Endothelial cell of umbilical vein (primary cell): ENCODE results near the gene RAB21. TPM values are rescaled to one million over a fixed set of nuclear protein-coding genes. Genes with fewer than 3 reads are reported as not detected.

Experiments used
- BruUV-seq: library from RNA; stranded (reverse); fragments of 400-500 nt; replicated peaks from 2 replicates; lab custom pipeline; 2021; lab: Mats Ljungman, UMichigan
- CTCF ChIA-PET: fragments of 300-600, 350-600 bp; sonication (Branson Sonifier 250); formaldehyde crosslinking; loops from one replicate; lab custom pipeline; 2021; ENCODE audit warnings: antibody characterized with exemption, inconsistent platforms; lab: Charles Lee
- POLR2A ChIA-PET: fragments of 300-600, 350-600 bp; sonication (Branson Sonifier 250); formaldehyde crosslinking; loops from one replicate; lab custom pipeline; 2021; ENCODE audit warnings: antibody characterized with exemption, inconsistent platforms; lab: Charles Lee
- DNase-seq: peaks from one replicate; pipeline ENCODE4 v3.0.0-alpha.2; 2011; ENCODE audit warnings: low read depth, low spot score
- FAIRE-seq: peaks from 2 replicates; lab custom pipeline; 2011; peaks lifted over from hg19 to GRCh38; lab: Jason Lieb, UNC
- H2AFZ ChIP-seq: 2 replicates; pipeline ENCODE4 v1.6.0; 2012; ENCODE audit warnings: low read depth, low read length, control low read depth, inconsistent platforms
- H3K27ac ChIP-seq: 2 replicates; pipeline ENCODE4 v1.5.1; 2011; ENCODE audit warnings: low read depth, mild to moderate bottlenecking, control low read depth, low read length, moderate library complexity; ENCODE audit not compliant: insufficient read depth
- H3K27me3 ChIP-seq, 2 experiments: 2 replicates each; pipeline versions ENCODE4 v1.6.0 to v1.6.1; 2011; ENCODE audit warnings: low read length in 2 of 2, mixed read lengths in 1 of 2; ENCODE audit not compliant: control insufficient read depth in 2 of 2, insufficient read depth in 2 of 2
- H3K36me3 ChIP-seq, 2 experiments: 2 replicates in 1 of 2; 3 replicates in 1 of 2; pipeline ENCODE4 v1.5.1; 2011; ENCODE audit warnings: low read length in 2 of 2, mild to moderate bottlenecking in 1 of 2, moderate library complexity in 1 of 2; ENCODE audit not compliant: control insufficient read depth in 2 of 2, insufficient read depth in 2 of 2; ENCODE audit errors: extremely low read depth in 1 of 2
- H3K4me1 ChIP-seq: 3 replicates; pipeline ENCODE4 v1.5.1; 2011; ENCODE audit warnings: mild to moderate bottlenecking, low read length; ENCODE audit not compliant: control insufficient read depth, insufficient read depth; ENCODE audit errors: extremely low read depth
- H3K4me2 ChIP-seq: 2 replicates; pipeline ENCODE4 v1.6.1; 2011; ENCODE audit warnings: low read length, control low read depth, mixed read lengths; ENCODE audit not compliant: insufficient read depth
- H3K4me3 ChIP-seq, 3 experiments: fragments of 200-600 bp in 1 of 3; sonication (generic), shearing (Covaris generic) in 1 of 3; replicated peaks in 1 of 3; 2 replicates each; pipeline ENCODE4 v1.5.1; 2011 to 2016; ENCODE audit warnings: control low read depth in 3 of 3, low read length in 3 of 3, mild to moderate bottlenecking in 2 of 3, inconsistent platforms in 1 of 3, low read depth in 1 of 3, moderate library complexity in 1 of 3; ENCODE audit not compliant: insufficient read depth in 1 of 3
- H3K79me2 ChIP-seq: 2 replicates; pipeline ENCODE4 v1.6.0; 2012; ENCODE audit warnings: low read length, inconsistent platforms; ENCODE audit not compliant: control insufficient read depth, insufficient read depth
- H3K9ac ChIP-seq: replicated peaks from 2 replicates; pipeline ENCODE3; 2011; ENCODE audit warnings: low read length, control low read depth; ENCODE audit not compliant: insufficient read depth; ENCODE audit errors: extremely low read depth
- H3K9me1 ChIP-seq: replicated peaks from 3 replicates; pipeline ENCODE4 v1.6.0; 2011; ENCODE audit warnings: mild to moderate bottlenecking, low read length; ENCODE audit not compliant: control insufficient read depth, insufficient read depth; ENCODE audit errors: extremely low read depth
- H3K9me3 ChIP-seq: replicated peaks from 2 replicates; pipeline ENCODE4 v1.5.1; 2012; ENCODE audit warnings: low read length, inconsistent platforms; ENCODE audit not compliant: control insufficient read depth, insufficient read depth
- H4K20me1 ChIP-seq: replicated peaks from 2 replicates; pipeline ENCODE3; 2011; ENCODE audit warnings: mild to moderate bottlenecking, low read length; ENCODE audit not compliant: control insufficient read depth, insufficient read depth; ENCODE audit errors: extremely low read depth
- EZH2 ChIP-seq: IDR thresholded peaks from 2 replicates; pipeline ENCODE4 v1.6.1; 2012; ENCODE audit warnings: borderline replicate concordance, low read depth, mild to moderate bottlenecking, moderate library complexity, low read length, inconsistent platforms; ENCODE audit not compliant: severe bottlenecking
- FOS ChIP-seq: IDR thresholded peaks from 2 replicates; pipeline ENCODE4 v1.6.1; 2011; ENCODE audit warnings: mild to moderate bottlenecking, low read length, moderate library complexity, borderline replicate concordance; ENCODE audit not compliant: insufficient read depth
- GATA2 ChIP-seq: IDR thresholded peaks from 2 replicates; pipeline ENCODE4 v1.7.0; 2011; ENCODE audit warnings: low read depth, mild to moderate bottlenecking, moderate library complexity, mixed read lengths, low read length; ENCODE audit not compliant: insufficient read length, insufficient read depth
- JUN ChIP-seq: IDR thresholded peaks from 2 replicates; pipeline ENCODE4 v1.6.1; 2011; ENCODE audit warnings: borderline replicate concordance, low read depth; ENCODE audit not compliant: insufficient read length, insufficient read depth
- MYC ChIP-seq: IDR thresholded peaks from one replicate; pipeline ENCODE4 v1.6.1; 2011; ENCODE audit warnings: mild to moderate bottlenecking, low read depth, low read length
- POLR2A ChIP-seq: IDR thresholded peaks from 2 replicates; pipeline ENCODE4 v1.6.1; 2012; ENCODE audit warnings: low read depth, mild to moderate bottlenecking, control low read depth, low read length
- POLR2AphosphoS5 ChIP-seq: IDR thresholded peaks from 2 replicates; pipeline ENCODE4 v1.6.1; 2012; ENCODE audit warnings: low read depth, mild to moderate bottlenecking, control low read depth, low read length, moderate library complexity; ENCODE audit not compliant: insufficient read depth
- dilution Hi-C: fragments of 300-500 bp; cut with MboI; formaldehyde crosslinking; loops from one replicate; pipeline ENCODE4 v1.15.0; 2019; ENCODE audit warnings: low sequenced_read_pairs; ENCODE audit not compliant: extremely low pct_ligation_motif_present
- intact Hi-C: fragments of 100-400 bp; cut with micrococcal nuclease; formaldehyde crosslinking; loops from one replicate; pipeline ENCODE4 v1.10.0; 2022
- polyA plus RNA-seq, 4 experiments: library from polyadenylated mRNA; depleted of rRNA in 3 of 4; stranded (reverse) in 3 of 4; unstranded in 1 of 4; fragments of >200 nt; gene quantifications; 2 replicates each; pipeline versions ENCODE4 v1.2.1 to v1.2.3, GENCODE V29; 2011 to 2012; ENCODE audit warnings: missing spikeins in 1 of 4
- total RNA-seq: library from RNA; stranded (reverse); gene quantifications from 2 replicates; pipeline ENCODE4 v1.2.3, GENCODE V29; 2021
- TF ChIP-seq, protein P1 (sequence below), 2 donors: IDR thresholded peaks; 1 replicate in 1 of 2; 2 replicates in 1 of 2; pipeline ENCODE4 v1.5.1; 2011; ENCODE audit warnings: low read length in 2 of 2, mild to moderate bottlenecking in 2 of 2, moderate library complexity in 2 of 2, control low read depth in 1 of 2, inconsistent platforms in 1 of 2, low read depth in 1 of 2; ENCODE audit not compliant: insufficient read depth in 1 of 2; ENCODE audit errors: extremely low read depth in 1 of 2
- TF ChIP-seq, protein P2 (sequence below): IDR thresholded peaks from 2 replicates; pipeline ENCODE4 v1.6.1; 2011; ENCODE audit not compliant: insufficient read depth, insufficient read length

The RAB21 gene
- total and polyA plus RNA-seq, 2 donors (not counting 3 experiments of a cell fraction or from before 2014, with no cell fraction given): 1.8 to 49.6 TPM

DNA sequence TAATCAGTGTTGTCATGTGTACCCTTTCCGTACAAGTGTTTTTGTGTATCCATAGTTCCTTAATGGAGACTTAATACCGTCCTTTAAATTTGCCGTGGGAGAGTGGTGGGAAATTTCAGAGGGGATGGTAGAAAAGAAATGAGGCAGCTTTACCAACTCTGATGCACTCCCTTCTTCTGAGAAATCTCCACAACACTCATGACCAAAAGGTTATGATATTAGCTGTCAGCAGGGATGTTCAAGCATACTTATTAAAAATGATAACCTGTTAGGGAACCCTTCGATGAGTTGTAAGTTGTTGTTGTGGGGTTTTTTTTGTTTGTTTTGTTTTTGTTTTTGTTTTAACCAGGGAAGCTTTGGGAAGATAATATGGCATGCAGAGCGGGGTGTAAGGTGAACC lies 12.5 kb downstream of the RAB21 start:
- no peak overlapping the region for H2AFZ ChIP-seq
- peaks cover 10% of the 10 kb centered on the region for H4K20me1 ChIP-seq
- no peak for FAIRE-seq
- H3K27me3 ChIP-seq: no peaks in the 10 kb centered on the region
- POLR2A ChIA-PET: no interaction called here
- no peak overlapping the region for H3K27ac ChIP-seq
- no peak overlapping the region for H3K9ac ChIP-seq
- dilution Hi-C loops (no loop called here), intact Hi-C loops (no loop called here)
- no peak overlapping the region for H3K4me3 ChIP-seq
- H3K9me3 ChIP-seq: no peaks in the 10 kb centered on the region
- peaks cover 76% of the 10 kb centered on the region for H3K79me2 ChIP-seq
- H3K4me1 ChIP-seq: no peaks in the 10 kb centered on the region
- no TSS peak for BruUV-seq
- no peak overlapping the region for H3K4me2 ChIP-seq
- DNase-seq: no peak
- H3K36me3 ChIP-seq: peaks cover 0 to 3% of the 10 kb centered on the region in 2 experiments
- CTCF ChIA-PET: interaction anchor here (1.0 to 3.2 kb wide), 3 partner anchors 13 to 35 kb away, joined by 3 to 11 read pairs (median 4); no protein-coding TSS in a partner anchor
- no peaks in the 10 kb centered on the region for H3K9me1 ChIP-seq
- no peak for TF ChIP-seq MYC
- no peak for TF ChIP-seq GATA2
- TF ChIP-seq EZH2: no peak
- TF ChIP-seq JUN: no peak

DNA sequence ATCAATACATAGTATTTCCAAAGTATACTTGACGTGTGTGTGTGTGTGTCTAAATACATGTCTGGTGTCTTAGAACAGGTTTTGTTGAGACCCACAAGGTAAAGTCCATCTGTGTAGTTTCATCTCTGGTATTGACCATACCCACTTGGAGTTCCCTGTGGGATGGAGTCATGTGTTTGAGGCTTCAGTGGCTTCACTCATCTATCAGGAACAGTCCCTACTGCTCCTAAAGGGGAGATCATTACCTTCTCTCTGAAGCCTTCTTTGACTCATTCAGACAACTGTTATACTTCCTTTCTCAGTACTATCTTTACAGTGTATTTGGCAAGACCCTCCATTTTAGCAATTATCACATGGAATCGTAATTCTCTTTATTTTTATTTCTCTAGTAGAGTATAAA lies 14.2 kb downstream of the RAB21 start:
- Histone ChIP-seq H3K27ac (no peak overlapping the region), H4K20me1 (peaks cover 8% of the 10 kb centered on the region), H3K4me2 (no peak overlapping the region), H3K4me1 (no peaks in the 10 kb centered on the region), H3K79me2 (peaks cover 64% of the 10 kb centered on the region), H3K9me3 (no peaks in the 10 kb centered on the region), H3K4me3 (no peak overlapping the region), H3K9ac (no peak overlapping the region), H3K9me1 (no peaks in the 10 kb centered on the region), H3K36me3 (no peaks in the 10 kb centered on the region), H3K27me3 (no peaks in the 10 kb centered on the region), H2AFZ (no peak overlapping the region)
- ChIA-PET POLR2A (no interaction called here), CTCF (interaction anchor here (1.4 to 3.2 kb wide), 2 partner anchors 11 to 22 kb away, joined by 7 to 11 read pairs; no protein-coding TSS in a partner anchor)
- BruUV-seq: no TSS peak
- intact Hi-C loops: no loop called here
- TF ChIP-seq FOS (no peak), JUN (no peak), POLR2A (no peak), POLR2AphosphoS5 (no peak), GATA2 (no peak), EZH2 (no peak), MYC (no peak)
- TF ChIP-seq, protein P1, sequence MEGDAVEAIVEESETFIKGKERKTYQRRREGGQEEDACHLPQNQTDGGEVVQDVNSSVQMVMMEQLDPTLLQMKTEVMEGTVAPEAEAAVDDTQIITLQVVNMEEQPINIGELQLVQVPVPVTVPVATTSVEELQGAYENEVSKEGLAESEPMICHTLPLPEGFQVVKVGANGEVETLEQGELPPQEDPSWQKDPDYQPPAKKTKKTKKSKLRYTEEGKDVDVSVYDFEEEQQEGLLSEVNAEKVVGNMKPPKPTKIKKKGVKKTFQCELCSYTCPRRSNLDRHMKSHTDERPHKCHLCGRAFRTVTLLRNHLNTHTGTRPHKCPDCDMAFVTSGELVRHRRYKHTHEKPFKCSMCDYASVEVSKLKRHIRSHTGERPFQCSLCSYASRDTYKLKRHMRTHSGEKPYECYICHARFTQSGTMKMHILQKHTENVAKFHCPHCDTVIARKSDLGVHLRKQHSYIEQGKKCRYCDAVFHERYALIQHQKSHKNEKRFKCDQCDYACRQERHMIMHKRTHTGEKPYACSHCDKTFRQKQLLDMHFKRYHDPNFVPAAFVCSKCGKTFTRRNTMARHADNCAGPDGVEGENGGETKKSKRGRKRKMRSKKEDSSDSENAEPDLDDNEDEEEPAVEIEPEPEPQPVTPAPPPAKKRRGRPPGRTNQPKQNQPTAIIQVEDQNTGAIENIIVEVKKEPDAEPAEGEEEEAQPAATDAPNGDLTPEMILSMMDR (IDR thresholded peaks at IDR 0.05; ENCODE audit: extremely low read depth in 1 of 2, insufficient read depth in 1 of 2, low read depth in 1 of 2, low read length in 2 of 2): no peak
- TF ChIP-seq, protein P2, sequence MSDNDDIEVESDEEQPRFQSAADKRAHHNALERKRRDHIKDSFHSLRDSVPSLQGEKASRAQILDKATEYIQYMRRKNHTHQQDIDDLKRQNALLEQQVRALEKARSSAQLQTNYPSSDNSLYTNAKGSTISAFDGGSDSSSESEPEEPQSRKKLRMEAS: no peak
- dilution Hi-C loops: no loop called here
- no peak for FAIRE-seq
- DNase-seq: no peak
